ENCODE results near the gene NUP98.
"Not testable (repeated sequence)": the region's sequence is repeated elsewhere in the genome, so short reads cannot be mapped to it uniquely, and the experiment has no call there.

The NUP98 gene

GRCh38 chr11:3796346-3796745 lies 1.0 kb downstream of the NUP98 start:
- no peak for DNase-seq

DNA sequence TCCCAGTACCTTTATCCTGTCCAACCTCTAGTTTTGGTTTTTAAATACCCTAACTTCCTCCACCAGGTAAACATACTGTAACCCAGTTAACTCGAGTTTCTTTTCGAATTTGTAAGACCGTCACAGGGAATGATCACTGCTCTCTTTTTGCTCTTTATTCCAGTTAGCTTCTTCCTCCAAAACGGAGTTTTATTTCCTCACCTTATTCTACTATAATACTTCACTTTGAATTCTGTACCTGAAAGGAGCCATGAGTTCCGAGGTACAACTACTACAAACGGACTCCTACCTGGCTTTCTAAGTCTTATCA lies 1.4 kb downstream of the NUP98 start:
- DNase-seq, result no peak

DNA sequence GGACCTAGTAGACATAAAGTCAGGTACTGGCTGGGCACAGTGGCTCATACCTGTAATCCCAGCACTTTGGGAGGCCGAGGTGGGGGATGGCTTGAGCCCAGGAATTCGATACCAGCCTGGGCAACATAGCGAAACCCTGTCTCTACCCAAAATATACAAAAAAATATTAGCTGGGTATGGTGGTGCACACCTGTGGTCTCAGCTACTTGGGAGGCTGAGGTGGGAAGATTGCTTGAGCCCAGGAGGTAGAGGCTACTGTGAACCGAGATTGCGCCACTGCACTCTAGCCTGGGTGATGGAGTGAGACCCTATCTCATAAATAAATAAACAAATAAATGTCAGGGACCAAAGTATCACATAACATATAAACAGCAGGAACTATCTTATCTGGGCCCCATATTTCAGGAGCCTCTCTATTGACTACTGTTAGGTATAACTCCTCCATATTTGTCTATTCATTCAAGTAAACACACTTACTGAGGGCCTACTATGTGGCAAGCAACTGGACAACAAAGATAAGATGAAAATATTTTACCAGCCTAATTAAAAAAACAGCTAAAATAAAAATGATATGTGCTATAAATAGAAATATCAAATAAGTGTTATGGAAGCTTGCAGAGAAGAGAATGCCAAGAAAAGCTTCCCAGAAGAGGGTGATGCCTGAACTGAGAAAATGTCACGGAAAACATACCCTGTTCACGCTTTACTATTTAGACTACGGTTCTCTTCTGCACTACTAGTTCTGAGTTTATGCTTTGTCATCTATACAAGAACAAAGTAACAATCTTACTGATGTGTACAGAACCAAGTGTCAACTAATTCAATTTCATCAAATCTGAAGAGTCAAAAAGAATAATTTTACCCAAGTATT lies 2.0 kb downstream of the NUP98 start:
- no peak for DNase-seq

DNA sequence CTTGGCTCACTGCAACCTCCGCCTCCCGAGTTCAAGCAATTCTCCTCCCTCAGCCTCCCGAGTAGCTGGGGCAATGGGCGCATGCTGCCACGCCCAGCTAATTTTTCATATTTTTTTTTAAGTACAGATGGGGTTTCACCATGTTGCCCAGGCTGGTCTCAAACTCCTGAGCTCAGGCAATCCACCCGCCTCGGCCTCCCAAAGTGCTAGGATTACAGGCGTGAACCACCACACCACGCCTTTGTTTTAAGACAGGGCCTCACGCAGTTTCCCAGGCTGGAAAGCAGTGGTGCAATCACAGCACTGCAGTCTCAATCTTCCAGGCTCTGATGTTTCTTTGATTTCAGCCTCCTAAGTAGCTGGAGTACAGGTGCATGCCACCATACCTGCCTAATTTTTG lies 3.0 kb downstream of the NUP98 start:
- DNase-seq, result not testable (repeated sequence)

DNA sequence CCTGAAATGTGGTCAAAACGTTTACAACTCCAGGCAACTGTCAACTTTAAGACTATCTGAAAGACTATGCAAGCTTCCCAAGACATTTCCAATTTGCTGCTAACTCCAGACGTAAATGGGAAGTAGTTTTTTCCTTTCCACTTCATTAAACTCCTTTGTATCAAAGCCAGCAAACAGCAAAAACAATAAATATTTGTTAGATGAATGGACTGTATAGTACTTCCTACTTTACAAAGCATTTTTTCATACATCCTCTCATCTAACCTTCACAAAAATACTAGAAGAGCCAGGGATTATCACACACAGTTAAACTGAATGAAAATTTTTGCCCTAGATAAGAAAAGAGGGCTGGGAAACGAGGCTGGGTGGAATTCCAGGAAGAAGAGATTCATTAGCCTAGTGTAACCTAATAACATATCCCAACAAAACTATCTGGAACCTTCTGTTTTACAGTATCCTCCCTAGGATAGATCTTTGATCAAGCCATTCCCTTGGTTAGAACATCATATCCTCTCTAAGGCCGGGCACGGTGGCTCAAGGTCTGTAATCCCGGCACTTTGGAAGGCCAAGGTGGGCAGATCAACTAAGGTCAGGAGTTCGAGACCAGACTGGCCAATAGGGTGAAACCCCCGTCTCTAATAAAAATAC lies 10.4 kb downstream of the NUP98 start:
- DNase-seq, result no peak

DNA sequence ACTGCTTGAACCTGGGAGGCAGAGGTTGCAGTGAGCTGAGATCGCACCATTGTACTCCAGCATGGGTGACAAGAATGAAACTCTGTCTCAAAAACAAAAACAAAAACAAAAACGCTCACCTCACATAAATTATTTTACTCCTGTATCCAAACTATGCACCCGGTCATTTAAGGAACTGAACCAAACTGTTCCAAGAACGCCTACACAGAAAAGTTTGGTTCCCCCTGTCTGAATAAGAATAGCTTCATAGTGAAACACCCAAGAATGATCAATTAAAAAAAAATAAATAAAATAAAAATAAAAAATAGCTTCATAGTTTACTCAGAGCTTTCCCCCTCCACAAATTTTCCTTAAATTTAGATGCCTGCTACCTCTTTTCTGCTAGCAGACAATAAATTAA lies 13.7 kb downstream of the NUP98 start:
- no peak for DNase-seq

DNA sequence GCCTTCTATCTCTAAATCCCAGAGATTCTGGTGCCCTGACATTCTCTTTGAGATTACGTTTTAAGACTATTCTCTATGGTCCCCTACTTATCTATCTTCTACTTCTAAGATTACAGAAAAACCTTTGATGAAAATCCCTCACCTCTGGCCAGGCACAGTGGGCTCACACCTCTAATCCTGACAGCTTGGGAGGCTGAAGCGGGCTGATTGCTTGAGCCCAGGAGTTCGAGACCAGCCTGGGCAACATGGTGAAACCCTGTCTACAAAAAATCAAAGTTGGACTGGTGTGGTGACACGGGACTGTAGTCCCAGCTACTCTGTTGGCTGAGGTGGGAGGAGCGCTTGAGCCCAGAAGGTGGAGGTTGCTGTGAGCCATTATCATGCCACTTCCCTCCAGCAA lies 14.4 kb downstream of the NUP98 start:
- no peak for DNase-seq

GRCh38 chr11:3781423-3781822 lies 15.9 kb downstream of the NUP98 start:
- DNase-seq, result no peak

GRCh38 chr11:3775736-3776406 lies 21.5 kb downstream of the NUP98 start:
- DNase-seq, result no peak

DNA sequence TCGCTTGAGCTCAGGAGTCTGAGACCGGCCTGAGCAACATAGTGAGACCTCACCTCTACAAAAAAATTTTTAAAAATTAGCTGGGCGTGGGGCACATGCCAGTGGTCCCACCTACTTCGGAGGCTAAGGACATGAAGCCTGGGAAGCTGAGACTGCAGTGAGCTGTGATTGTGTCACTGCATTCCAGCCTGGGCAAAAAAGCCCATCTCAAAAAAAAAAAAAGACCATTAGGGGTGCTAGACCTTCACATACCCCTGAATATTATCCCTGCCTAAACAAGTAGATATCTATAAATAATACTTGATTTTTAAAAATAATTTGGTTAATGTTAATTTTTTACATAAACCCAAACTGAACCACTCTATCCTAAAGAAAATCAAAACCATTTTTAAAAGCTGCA lies 24.2 kb downstream of the NUP98 start:
- no peak for DNase-seq

- no peak for DNase-seq
These were observed 29.8 kb downstream of the NUP98 start for GRCh38 chr11:3767536-3767935.

GRCh38 chr11:3766836-3767235 lies 30.5 kb downstream of the NUP98 start:
- not testable (repeated sequence) for DNase-seq

- no peak for DNase-seq
These were observed 33.1 kb downstream of the NUP98 start for GRCh38 chr11:3764266-3764665.

DNA sequence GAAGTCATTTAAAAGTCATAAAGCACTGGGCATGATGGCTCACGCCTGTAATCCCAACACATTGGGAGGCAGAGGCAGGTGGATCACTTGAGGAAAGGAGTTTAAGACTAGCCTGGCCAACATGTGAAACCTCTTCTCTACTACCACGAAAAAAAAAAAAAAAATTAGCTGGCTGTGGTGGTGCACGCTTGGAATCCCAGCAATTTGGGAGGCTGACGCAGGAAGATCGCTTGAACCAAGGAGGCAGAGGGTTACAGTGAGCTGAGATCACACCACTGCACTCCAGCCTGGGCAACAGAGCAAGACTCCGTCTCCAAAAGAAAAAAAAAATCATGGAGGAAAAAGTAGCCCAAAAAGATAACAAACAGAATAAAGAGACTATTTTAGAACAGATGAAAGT lies 42.2 kb downstream of the NUP98 start:
- no peak for DNase-seq

DNA sequence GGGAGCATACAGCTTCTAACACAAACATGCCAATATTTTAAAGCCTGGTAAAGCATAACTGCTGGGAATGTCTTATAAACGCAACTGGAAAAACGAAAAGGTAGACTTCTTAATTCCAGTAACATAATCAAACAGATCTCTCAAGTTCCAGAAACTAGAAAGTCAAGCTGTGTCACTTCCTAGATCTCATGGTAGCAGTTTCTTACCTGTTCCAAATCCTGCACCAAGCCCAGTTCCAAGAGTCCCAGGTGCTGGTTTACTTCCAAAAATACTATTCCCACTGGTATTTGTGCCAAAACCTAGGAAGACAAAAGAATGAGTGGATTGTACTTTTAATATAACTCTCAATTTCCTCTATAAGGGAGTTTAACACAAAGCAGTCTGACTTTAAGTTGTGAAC lies 44.2 kb downstream of the NUP98 start:
- no peak for DNase-seq

- no peak for DNase-seq
These were observed 49.6 kb downstream of the NUP98 start for GRCh38 chr11:3747704-3748103.

- no peak for DNase-seq
These were observed 52.2 kb downstream of the NUP98 start for GRCh38 chr11:3745161-3745560.

GRCh38 chr11:3738723-3739122 lies 58.6 kb downstream of the NUP98 start:
- DNase-seq, result no peak

DNA sequence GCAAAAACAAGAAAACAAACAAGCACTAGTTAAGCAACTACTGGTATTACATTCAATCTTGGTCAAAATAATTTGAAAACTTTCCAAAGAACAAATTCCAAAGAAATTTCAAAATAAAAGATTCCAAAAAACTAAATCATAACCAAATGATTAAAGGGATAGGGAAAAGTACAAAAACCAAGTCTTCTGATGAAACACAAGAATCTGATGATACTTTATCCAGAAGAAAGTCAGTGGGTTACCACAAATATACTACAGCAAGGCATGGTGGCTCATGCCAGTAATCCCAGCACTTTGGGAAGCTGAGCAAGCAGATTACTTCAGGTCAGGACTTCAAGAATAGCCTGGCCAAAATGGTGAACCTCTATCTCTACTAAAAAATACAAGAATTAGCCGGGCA lies 59.1 kb downstream of the NUP98 start:
- no peak for DNase-seq

GRCh38 chr11:3737386-3737933 lies 59.9 kb downstream of the NUP98 start:
- DNase-seq, result no peak

- DNase-seq, result no peak
These were observed 60.5 kb downstream of the NUP98 start for GRCh38 chr11:3736816-3737215.

DNA sequence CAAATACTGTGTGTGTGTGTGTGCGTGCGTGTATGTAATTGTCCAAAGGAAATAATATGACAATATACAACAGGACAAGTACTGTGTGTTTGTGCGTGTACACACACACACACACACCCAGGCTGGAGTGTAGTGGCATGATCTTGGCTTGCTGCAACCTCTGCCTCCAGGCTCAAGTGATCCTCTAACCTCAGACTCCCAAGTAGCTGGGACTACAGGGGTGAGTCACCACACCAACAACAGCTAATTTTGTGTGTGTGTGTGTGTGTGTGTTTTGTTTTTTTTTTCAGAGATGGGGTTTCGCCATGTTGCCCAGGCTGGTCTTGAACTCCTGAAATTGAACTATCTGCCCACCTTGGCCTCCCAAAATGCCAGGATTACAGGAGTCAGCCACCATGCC lies 61.5 kb downstream of the NUP98 start:
- no peak for DNase-seq

- DNase-seq, result no peak
These were observed 64.5 kb downstream of the NUP98 start for GRCh38 chr11:3732671-3733436.
